UCSD-AML1 (cell line): ENCODE data around the gene SGSH.
"Not testable (repeated sequence)": the region's sequence is repeated elsewhere in the genome, so short reads cannot be mapped to it uniquely, and the experiment has no call there.

Source experiments
- DNase-seq: peaks from one replicate; lab custom pipeline; 2025; ENCODE audit not compliant: unreplicated experiment; lab: John Stamatoyannopoulos, UW

Gene SGSH

DNA sequence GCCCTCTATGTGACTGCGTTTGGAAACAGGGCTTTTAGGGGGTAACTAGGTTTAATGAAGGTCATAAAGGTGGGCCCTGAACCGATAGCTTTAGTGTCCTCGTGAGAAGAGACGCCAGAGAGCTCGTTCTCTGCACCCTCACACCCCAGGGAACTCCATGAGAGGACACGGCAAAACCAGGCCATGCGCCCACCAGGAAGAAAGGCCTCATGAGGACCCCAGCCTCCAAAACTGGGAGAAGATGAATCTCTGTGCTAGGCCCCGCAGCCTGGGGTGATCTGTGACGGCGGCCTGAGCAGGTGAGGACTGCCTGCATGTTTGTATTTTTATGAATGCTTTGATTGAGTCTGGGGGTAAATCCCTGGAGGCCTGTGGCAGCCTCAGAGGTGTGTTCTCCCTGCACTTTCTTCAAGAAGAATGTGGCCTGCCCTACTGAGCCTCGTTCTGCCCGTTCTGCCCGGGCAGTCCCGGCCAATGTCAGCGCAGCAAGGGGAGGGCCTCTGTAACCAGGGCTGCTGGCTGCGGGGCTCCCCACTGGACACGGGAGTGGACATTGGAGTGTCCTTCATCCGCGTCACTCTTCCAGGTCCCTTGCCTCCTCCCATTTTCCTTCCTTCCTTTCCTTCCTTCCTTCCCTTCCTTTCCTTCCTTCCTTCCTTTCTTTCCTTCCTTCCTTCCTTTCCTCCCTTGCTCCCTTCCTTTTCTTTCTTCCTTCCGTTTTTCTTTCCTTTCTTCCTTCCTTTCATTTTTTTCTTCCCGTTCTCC lies 33.7 kb upstream of the SGSH start:
- DNase-seq = no peak

DNA sequence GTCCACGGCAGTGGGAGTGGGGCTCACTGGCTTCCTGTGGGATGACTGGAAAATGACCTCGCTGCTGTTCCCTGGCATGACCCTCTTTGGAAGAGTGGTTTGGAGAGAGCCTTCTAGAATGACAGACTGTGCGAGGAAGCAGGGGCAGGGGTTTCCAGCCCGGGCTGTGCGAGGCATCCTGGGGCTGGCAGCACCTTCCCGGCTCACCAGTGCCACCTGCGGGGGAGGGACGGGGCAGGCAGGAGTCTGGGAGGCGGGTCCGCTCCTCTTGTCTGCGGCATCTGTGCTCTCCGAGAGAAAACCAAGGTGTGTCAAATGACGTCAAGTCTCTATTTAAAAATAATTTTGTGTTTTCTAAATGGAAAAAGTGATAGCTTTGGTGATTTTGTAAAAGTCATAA lies 32.7 kb upstream of the SGSH start:
- peak; percentile 74 for DNase-seq

- no peak for DNase-seq
Observed at GRCh38 chr17:80251966-80252365, 31.8 kb upstream of the SGSH start.

- no peak for DNase-seq
Observed at GRCh38 chr17:80248894-80249710, 29.0 kb upstream of the SGSH start.

DNA sequence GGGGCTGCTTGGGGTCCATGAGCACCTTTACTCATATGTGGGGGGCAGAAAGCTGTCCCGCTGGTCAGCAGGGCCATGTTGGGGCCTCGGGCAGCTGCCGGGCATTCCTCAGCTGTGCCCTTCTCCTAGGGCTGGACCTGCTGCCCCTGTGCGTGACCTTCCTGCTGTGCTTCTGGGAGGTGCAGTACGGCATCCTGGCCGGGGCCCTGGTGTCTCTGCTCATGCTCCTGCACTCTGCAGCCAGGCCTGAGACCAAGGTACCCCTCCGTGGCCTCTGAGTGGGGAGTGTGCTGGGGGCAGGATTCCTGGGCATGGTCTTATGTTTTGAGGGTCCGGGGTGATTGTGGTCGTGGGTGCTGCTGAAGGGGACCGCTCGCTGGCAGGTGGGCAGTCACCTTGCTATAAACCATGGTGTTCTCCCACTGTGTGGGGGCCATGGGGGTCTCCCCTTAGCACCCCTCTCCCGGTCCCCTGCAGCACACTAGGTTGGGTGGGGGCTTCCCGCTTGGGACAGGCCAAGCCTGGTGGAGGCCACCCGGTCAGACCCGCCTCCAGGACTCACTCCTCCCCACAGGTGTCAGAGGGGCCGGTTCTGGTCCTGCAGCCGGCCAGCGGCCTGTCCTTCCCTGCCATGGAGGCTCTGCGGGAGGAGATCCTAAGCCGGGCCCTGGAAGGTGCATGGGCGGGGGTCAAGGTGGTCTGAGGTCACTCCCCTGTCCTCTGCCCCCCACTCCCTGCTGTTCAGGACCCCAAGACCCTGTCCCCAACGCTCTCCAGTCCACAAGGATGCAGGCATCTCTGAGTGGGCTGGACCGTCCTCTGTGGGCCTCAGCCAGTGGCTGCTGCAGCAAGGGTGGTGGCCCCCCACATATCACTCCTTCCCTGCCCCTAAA lies 28.1 kb upstream of the SGSH start:
- no peak for DNase-seq

DNA sequence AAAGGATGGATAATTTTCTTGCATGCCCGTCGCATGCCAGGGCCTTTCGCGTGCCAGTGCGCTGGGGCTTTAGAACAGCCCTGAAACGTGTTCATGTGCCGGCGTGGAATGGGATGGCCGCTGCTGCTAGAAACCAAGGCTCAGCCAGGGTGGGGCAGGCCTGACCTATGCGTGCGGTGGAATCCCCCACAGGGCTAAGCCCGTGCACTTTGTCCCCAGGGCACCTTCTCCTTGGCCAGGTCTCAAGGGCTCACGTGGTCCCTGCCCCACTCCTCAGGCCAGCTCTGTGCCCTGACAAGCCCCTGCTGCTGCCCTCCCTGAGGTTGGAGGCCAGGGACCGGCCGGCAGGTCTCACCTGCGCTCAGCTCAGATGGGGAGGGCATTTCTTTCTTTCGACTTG lies 27.4 kb upstream of the SGSH start:
- DNase-seq = no peak

GRCh38 chr17:80246726-80247125 lies 26.6 kb upstream of the SGSH start:
- no peak for DNase-seq

DNA sequence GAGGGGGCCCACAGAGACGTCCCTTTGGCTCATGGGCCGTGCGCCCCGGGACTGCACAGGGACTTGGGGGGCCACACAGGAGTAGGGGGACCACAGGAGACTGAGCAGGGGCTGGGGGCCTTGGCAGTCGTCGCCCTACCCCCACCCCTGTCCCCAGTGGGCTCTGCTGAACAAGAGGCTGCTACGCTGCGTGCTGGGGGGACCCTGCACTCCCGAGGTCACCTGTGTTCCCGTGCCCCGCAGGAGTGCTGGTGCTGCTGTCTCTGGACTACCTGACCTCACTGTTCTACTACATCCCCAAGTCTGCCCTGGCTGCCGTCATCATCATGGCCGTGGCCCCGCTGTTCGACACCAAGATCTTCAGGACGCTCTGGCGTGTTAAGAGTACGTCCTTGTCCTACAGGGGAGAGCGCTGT lies 26.1 kb upstream of the SGSH start:
- DNase-seq = no peak

DNA sequence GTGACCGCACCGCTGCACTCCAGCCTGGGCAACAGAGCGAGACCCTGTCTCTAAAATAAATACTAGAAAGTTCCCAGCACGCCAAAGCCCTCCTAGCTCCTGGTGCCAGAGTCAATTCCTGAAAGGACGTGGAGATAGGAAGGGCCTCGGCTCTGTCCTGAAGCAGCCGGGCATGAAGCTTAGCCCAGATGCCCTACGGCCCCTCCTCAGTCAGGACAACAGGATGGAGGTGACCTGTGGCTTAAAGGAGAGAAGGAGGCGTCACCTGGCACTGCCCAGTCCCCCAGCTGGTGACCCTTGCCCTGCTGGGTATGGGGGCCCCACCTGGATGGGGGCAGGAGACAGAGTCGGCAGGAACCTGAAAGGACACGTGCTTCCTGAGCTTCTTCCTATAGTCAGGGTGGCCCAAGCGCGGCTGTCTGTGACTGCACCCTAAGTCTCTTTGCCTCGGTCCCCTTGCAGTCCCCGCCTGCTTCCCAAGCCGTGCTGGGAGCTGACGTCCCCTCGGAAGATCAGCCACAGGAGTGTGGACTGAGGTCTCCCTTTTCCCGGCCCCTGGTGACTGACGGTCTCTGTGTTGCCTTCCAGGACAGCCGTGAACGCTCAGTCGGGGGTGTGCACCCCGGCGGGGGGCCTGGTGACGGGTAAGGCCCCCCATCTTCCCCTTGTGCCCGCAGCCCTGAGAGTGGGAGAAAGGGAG lies 25.6 kb upstream of the SGSH start:
- no peak for DNase-seq

- DNase-seq = no peak
Observed at GRCh38 chr17:80244871-80245509, 24.9 kb upstream of the SGSH start.

DNA sequence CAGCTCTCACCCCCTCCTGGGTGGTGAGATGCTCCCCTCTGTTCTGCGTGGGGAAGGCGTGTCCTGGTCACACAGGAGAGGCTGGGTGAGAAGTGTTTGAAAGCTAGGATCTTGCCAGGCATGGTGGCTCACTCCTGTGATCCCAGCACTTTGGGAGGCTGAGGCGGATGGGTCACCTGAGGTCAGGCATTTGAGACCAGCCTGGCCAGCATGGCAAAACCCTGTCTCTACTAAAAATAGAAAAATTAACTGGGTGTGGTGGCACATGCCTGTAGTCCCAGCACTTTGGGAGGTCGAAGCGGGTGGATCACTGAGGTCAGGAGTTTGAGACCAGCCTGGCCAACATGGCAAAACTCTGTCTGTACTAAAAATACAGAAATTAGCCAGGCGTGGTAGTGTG lies 24.3 kb upstream of the SGSH start:
- not testable (repeated sequence) for DNase-seq

- no peak for DNase-seq
Observed at GRCh38 chr17:80243526-80244433, 23.6 kb upstream of the SGSH start.

DNA sequence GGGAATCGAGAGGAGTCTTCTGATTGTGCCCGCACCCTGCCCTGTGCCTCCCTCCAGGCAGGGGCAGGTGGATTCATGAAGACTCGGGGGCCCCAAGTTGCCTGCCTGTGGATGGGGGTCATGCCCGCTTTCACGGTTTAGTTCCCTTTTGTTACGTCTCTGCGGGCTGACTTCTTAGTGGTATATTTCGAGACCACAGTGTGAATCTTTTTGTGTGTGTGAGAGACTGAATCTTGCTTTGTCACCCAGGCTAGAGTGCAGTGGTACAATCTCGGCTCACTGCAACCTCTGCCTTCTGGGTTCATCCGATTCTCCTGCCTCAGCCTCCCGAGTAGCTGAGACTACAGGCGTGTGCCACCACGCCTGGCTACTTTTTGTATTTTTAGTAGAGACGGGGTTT lies 22.4 kb upstream of the SGSH start:
- DNase-seq = no peak

DNA sequence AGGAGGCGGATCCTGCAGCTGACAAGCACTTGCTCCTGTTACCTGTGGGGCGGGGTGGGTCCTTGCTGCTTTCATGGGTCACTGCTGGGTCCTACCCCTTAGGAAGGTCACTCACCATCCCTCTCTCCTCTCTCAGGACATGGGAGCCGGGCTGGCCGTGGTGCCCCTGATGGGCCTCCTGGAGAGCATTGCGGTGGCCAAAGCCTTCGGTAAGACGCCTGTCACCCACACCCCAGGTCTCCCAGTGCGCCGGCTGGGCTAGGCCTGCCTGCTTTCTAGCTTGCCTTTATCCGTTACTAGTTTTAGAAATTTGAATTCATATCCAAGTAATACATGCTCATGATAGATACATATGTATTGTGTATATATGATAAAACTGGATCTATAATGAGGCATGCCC lies 17.3 kb upstream of the SGSH start:
- DNase-seq = no peak

- DNase-seq = no peak
Observed at GRCh38 chr17:80236911-80237310, 16.8 kb upstream of the SGSH start.

DNA sequence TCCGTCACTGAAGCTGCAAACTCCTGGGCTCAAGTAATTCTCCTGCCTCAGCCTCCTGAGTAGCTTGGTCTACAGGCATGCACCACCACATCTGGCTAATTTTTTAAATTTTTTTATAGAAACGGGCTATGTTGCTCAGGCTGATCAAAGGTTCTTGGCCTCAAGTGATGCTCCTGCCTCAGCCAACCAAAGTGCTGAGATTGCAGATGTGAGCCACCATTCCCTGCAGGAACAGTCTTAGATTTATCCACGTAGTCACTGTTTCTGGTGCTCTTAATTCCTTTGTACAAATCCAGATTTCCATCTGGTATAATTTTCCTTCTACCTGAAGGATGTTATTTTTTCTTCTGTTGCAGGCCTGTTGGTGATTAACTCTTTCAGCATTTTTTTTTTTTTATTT lies 13.1 kb upstream of the SGSH start:
- no peak for DNase-seq

- DNase-seq = no peak
Observed at GRCh38 chr17:80232438-80232837, 12.3 kb upstream of the SGSH start.

GRCh38 chr17:80229011-80229410 lies 8.9 kb upstream of the SGSH start:
- no peak for DNase-seq

- DNase-seq = no peak
Observed at GRCh38 chr17:80228477-80228876, 8.3 kb upstream of the SGSH start.
